OCI-LY1 (cell line): ENCODE data around the gene CNTD1.
"Not testable (repeated sequence)": the region's sequence is repeated elsewhere in the genome, so short reads cannot be mapped to it uniquely, and the experiment has no call there.

Experiments
- H2AFZ ChIP-seq: fragments of 200-600 bp; sonication (generic), shearing (Covaris generic); 2 replicates; pipeline ENCODE4 v1.6.0; 2014; ENCODE audit warnings: antibody characterized with exemption, mild to moderate bottlenecking, low read length
- H3F3A ChIP-seq: fragments of 200-600 bp; sonication (generic), shearing (Covaris generic); 2 replicates; pipeline ENCODE4 v1.6.0; 2014; ENCODE audit warnings: mild to moderate bottlenecking, antibody characterized with exemption, low read length, moderate library complexity; ENCODE audit not compliant: insufficient read depth
- H3K27ac ChIP-seq: fragments of 200-600 bp; sonication (generic); 2 replicates; pipeline ENCODE4 v1.5.1; 2014; ENCODE audit warnings: low read length, mixed run types, mild to moderate bottlenecking, low read depth; ENCODE audit not compliant: poor library complexity, severe bottlenecking
- H3K27me3 ChIP-seq: fragments of 200-600 bp; sonication (generic); 2 replicates; pipeline ENCODE4 v1.6.0; 2014; ENCODE audit warnings: antibody characterized with exemption, mild to moderate bottlenecking, low read length, moderate library complexity; ENCODE audit not compliant: insufficient read depth
- H3K36me3 ChIP-seq: fragments of 200-600 bp; sonication (generic); 2 replicates; pipeline ENCODE4 v1.6.1; 2014; ENCODE audit warnings: mild to moderate bottlenecking, antibody characterized with exemption, low read length, moderate library complexity, mixed read lengths; ENCODE audit not compliant: insufficient read depth
- H3K4me1 ChIP-seq: fragments of 200-600 bp; sonication (generic); 2 replicates; pipeline ENCODE4 v1.5.1; 2014; ENCODE audit warnings: mild to moderate bottlenecking, low read length, moderate library complexity; ENCODE audit not compliant: insufficient read depth, severe bottlenecking
- H3K4me2 ChIP-seq: fragments of 200-600 bp; sonication (generic), shearing (Covaris generic); 2 replicates; pipeline ENCODE4 v1.6.1; 2014; ENCODE audit warnings: low read length
- H3K4me3 ChIP-seq: fragments of 200-600 bp; sonication (generic); 2 replicates; pipeline ENCODE4 v1.5.1; 2014; ENCODE audit warnings: low read length, low read depth, mild to moderate bottlenecking, mixed read lengths; ENCODE audit not compliant: poor library complexity, severe bottlenecking
- H3K79me2 ChIP-seq: fragments of 200-600 bp; shearing (Covaris generic); 2 replicates; pipeline ENCODE4 v1.6.1; 2016; ENCODE audit warnings: mixed run types, low read length, mixed read lengths; ENCODE audit not compliant: insufficient read depth
- H3K9ac ChIP-seq: fragments of 200-600 bp; sonication (generic), shearing (Covaris generic); 2 replicates; pipeline ENCODE4 v1.6.1; 2014; ENCODE audit warnings: mild to moderate bottlenecking, low read length, mixed read lengths
- H3K9me2 ChIP-seq: fragments of 200-600 bp; sonication (generic), shearing (Covaris generic); 2 replicates; pipeline ENCODE4 v1.6.1; 2014; ENCODE audit warnings: low read depth, mild to moderate bottlenecking, low read length, mixed read lengths
- H3K9me3 ChIP-seq: fragments of 200-600 bp; shearing (Covaris generic); 2 replicates; pipeline ENCODE4 v1.6.1; 2014; ENCODE audit warnings: low read length, mixed read lengths
- H4K20me1 ChIP-seq: fragments of 200-600 bp; sonication (generic), shearing (Covaris generic); 2 replicates; pipeline ENCODE4 v1.6.0; 2016; ENCODE audit warnings: mild to moderate bottlenecking, low read length; ENCODE audit not compliant: insufficient read depth
- EZH2 ChIP-seq: fragments of 200-600 bp; sonication (generic), shearing (Covaris generic); IDR thresholded peaks from 2 replicates; pipeline ENCODE4 v1.8.0; 2017; ENCODE audit warnings: borderline replicate concordance, mixed run types, mild to moderate bottlenecking, antibody characterized with exemption, low read length, moderate library complexity, mixed read lengths
- TF ChIP-seq, protein P1 (sequence below): fragments of 200-600 bp; sonication (generic), shearing (Covaris generic); IDR thresholded peaks from 2 replicates; pipeline ENCODE4 v1.5.1; 2017; ENCODE audit warnings: mild to moderate bottlenecking, antibody characterized with exemption, low read length, moderate library complexity, mixed read lengths

Gene CNTD1

GRCh38 chr17:42849451-42850181 is 51.0 kb downstream of the CNTD1 start:
- H3K9me2 ChIP-seq, result no peaks in the 10 kb centered on the region
- H3K4me2 ChIP-seq, result no peak overlapping the region
- H3K79me2 ChIP-seq, result no peaks in the 10 kb centered on the region
- H3K9me3 ChIP-seq, result no peaks in the 10 kb centered on the region
- no peak overlapping the region for H3K9ac ChIP-seq
- H4K20me1 ChIP-seq, result no peaks in the 10 kb centered on the region
- H3K36me3 ChIP-seq, result peaks cover 13% of the 10 kb centered on the region
- no peaks in the 10 kb centered on the region for H3F3A ChIP-seq
- H3K4me1 ChIP-seq, result peaks cover 6% of the 10 kb centered on the region
- no peak overlapping the region for H3K27ac ChIP-seq
- H2AFZ ChIP-seq, result no peak overlapping the region
- no peak overlapping the region for H3K4me3 ChIP-seq
- TF ChIP-seq, protein P1, sequence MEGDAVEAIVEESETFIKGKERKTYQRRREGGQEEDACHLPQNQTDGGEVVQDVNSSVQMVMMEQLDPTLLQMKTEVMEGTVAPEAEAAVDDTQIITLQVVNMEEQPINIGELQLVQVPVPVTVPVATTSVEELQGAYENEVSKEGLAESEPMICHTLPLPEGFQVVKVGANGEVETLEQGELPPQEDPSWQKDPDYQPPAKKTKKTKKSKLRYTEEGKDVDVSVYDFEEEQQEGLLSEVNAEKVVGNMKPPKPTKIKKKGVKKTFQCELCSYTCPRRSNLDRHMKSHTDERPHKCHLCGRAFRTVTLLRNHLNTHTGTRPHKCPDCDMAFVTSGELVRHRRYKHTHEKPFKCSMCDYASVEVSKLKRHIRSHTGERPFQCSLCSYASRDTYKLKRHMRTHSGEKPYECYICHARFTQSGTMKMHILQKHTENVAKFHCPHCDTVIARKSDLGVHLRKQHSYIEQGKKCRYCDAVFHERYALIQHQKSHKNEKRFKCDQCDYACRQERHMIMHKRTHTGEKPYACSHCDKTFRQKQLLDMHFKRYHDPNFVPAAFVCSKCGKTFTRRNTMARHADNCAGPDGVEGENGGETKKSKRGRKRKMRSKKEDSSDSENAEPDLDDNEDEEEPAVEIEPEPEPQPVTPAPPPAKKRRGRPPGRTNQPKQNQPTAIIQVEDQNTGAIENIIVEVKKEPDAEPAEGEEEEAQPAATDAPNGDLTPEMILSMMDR, result no peak
- no peak for TF ChIP-seq EZH2
- H3K27me3 ChIP-seq, result no peaks in the 10 kb centered on the region

DNA sequence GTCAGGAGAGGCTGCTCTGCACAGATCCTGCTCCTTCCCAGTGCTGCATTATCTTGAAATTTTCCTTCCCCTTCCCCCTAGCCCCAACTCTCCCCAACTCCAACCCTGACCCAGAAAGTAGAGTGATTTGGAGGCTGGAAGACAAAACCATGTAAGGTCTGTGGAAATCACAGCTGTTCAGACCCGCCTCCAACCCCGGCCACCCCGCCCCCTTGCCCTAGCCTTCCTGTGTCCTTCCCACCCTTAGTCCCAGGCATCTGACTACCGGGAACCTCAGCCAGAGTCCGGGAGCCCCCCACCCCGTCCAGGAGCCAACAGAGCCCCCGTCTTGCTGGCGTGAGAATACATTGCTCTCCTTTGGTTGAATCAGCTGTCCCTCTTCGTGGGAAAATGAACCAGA is 52.3 kb downstream of the CNTD1 start, which contains the start of gene AOC3:
Gene AOC3, plus strand, starts transcription at position 246 of the 400 bp plus-strand sequence. Its CDS starts 145 bp downstream, at position 391.
- Histone ChIP-seq H3K4me2 (no peak within 1 kb of the TSS), H4K20me1 (no peaks in the 10 kb centered on the region)

DNA sequence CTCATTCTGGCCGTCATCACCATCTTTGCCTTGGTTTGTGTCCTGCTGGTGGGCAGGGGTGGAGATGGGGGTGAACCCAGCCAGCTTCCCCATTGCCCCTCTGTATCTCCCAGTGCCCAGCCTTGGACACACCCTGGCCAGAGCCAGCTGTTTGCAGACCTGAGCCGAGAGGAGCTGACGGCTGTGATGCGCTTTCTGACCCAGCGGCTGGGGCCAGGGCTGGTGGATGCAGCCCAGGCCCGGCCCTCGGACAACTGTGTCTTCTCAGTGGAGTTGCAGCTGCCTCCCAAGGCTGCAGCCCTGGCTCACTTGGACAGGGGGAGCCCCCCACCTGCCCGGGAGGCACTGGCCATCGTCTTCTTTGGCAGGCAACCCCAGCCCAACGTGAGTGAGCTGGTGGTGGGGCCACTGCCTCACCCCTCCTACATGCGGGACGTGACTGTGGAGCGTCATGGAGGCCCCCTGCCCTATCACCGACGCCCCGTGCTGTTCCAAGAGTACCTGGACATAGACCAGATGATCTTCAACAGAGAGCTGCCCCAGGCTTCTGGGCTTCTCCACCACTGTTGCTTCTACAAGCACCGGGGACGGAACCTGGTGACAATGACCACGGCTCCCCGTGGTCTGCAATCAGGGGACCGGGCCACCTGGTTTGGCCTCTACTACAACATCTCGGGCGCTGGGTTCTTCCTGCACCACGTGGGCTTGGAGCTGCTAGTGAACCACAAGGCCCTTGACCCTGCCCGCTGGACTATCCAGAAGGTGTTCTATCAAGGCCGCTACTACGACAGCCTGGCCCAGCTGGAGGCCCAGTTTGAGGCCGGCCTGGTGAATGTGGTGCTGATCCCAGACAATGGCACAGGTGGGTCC is 52.9 kb downstream of the CNTD1 start:
- not testable (repeated sequence) for H2AFZ ChIP-seq, H3K27ac ChIP-seq, H3F3A ChIP-seq, H4K20me1 ChIP-seq, H3K79me2 ChIP-seq, H3K36me3 ChIP-seq, H3K9me2 ChIP-seq, H3K9ac ChIP-seq, H3K4me3 ChIP-seq, H3K4me1 ChIP-seq, H3K27me3 ChIP-seq, H3K9me3 ChIP-seq, H3K4me2 ChIP-seq

More for the DNA sequence above, 52.3 kb downstream of the CNTD1 start, which contains the start of gene AOC3:
- Histone ChIP-seq H3K79me2 (no peaks in the 10 kb centered on the region), H3F3A (no peaks in the 10 kb centered on the region), H3K9ac (no peak within 1 kb of the TSS), H3K27ac (no peak within 1 kb of the TSS), H3K36me3 (no peaks in the 10 kb centered on the region), H3K9me3 (no peaks in the 10 kb centered on the region), H2AFZ (no peak within 1 kb of the TSS), H3K4me3 (no peak within 1 kb of the TSS), H3K9me2 (no peaks in the 10 kb centered on the region), H3K4me1 (peaks cover 6% of the 10 kb centered on the region), H3K27me3 (no peaks in the 10 kb centered on the region)
- TF ChIP-seq, protein P1, result no peak
- TF ChIP-seq EZH2, result no peak
